HG02981 (cell line): Measurements from ENCODE around the gene HMMR.
"Not testable (repeated sequence)": the region's sequence is repeated elsewhere in the genome, so short reads cannot be mapped to it uniquely, and the experiment has no call there.

Experiments
- ATAC-seq: cut with Tn5 transposase; IDR thresholded peaks from one replicate; pipeline ENCODE4 v1.9.1; 2021; ENCODE audit warnings: mild to moderate bottlenecking, moderate library complexity; ENCODE audit not compliant: unreplicated experiment

Gene HMMR

DNA sequence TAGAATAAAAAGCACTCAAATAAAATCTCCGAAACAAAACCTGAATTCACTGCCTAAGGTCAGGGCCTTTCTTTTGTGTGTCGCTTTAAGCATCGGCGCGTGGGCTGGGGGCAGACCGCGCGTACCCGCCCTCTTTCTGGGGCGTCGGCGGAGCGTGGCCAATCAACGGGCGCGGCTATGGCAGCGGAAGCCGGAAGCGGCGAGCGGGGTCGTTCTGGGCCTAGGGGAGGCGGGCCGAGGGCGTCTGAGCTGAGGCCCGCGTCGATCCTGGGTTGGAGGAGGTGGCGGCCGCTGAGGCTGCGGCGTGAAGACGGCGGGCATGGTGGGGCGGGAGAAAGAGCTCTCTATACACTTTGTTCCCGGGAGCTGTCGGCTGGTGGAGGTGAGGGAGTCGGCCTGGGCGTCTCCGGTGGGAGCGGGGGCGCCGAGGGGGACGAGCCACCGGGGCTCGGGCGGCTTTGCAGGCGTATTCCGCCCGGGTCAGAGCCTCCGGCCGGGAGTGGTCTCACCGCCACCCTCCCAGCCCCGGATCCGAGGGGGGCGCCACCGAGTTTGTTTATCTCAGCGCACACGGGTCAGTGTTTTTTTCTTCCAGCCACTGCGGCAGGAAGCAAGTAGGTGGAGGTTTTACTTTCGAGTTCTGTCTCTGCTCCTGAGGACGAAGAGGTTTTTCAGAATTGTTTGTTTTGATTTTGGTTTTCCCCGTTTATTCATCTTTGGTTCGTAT lies 45.1 kb downstream of the HMMR start, which contains the start of gene MAT2B:
Gene MAT2B, plus strand, starts transcription at position 252 of the 727 bp plus-strand sequence. Its CDS starts 68 bp downstream, at position 320.
- peak; percentile 91 for ATAC-seq

DNA sequence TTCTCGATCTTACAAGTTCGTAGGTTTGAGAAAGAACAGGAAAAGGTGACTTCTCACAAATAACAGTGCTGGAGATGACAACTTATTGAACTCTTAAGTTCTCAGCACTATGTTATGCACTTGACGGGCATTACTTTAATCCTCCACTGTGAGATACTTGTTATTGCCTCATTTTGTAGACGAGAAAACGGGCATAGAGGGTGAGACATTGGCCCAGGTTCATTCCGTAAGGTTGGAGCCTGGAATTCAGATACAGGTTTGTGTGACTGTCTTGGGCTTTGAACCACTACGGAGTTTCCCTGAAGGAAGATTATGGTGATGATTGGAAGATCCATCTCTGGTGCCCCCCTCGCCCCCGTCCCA lies 45.6 kb downstream of the HMMR start:
- ATAC-seq, result peak; percentile 12

DNA sequence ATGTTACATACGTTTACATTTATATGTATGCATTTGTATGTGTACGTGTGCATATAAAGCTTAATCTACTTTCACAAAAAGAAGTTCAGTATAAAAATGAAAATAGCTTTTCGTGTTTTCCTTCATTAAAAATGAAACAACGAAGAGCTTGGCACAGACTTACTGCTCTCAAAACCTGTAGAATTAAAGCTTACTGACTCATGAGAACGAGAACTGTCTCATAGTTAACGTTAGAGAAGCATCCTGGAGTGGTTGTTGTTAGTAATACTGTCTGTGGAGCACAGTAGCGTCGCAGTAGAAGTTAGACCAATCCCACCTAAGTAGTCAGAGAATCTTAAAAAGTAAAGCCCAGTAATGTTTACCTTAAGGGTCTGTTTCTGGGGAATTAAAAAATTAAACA lies 46.3 kb downstream of the HMMR start:
- ATAC-seq, result no peak

- ATAC-seq, result no peak
Observed at GRCh38 chr5:163508753-163509152, 48.3 kb downstream of the HMMR start.

- ATAC-seq, result no peak
Observed at GRCh38 chr5:163509291-163509951, 49.0 kb downstream of the HMMR start.

GRCh38 chr5:163512526-163512925 lies 52.1 kb downstream of the HMMR start:
- no peak for ATAC-seq

DNA sequence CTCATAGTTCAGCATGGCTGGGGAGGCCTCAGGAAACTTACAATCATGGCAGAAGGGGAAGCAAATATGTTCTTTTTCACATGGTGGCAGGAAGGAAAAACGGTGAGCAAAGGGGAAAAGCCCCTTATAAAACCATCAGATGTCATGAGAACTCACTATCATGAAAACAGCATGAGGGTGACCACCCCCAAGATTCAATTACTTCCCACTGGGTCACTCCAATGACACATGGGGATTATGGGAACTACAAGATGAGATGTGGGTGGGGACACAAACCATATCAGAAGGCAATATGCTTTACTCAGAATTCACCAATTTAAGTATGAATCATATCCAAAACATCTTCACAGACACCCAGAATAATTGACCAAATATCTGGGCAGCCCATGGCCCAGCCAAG lies 64.7 kb downstream of the HMMR start:
- ATAC-seq, result no peak

DNA sequence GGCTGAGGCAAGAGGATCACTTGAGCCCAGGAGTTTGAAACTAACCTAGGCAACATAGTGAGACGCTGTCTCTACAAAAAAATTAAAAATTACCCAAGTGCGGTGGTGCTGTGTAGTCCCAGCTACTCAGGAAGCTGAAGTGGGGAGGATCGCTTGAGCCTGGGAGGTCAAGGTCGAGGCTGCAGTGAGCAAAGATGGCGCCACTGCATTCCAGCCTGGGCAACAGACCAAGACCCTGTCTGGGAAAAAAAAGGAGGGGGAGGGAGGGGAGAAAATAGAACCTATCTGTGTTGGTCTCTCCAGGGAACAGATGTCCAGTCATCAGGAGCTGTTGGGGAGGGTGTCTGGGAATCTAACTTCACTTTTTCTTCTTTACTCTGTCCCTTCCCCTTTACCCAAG lies 69.3 kb downstream of the HMMR start:
- ATAC-seq, result no peak

DNA sequence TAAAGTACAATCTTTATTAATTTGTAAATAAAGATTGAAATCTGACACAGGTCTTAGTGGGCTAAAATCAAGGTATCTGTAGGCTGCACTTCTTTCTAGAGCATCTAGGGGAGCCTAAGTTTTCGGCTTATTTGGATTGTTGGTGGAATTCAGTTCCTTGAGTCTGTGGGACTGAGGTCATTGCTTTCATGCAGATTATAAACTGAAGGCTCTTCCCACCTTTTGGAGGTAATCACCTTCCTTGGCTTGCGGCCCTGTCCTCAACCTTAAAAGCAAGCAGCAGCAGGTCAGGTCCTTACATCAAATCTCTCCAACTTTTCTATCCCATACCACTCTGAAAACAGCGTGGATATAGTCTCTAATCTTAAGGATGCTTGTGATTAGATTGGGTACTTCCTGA lies 70.8 kb downstream of the HMMR start:
- ATAC-seq, result no peak

GRCh38 chr5:163532171-163533084 lies 72.0 kb downstream of the HMMR start:
- ATAC-seq, result no peak

DNA sequence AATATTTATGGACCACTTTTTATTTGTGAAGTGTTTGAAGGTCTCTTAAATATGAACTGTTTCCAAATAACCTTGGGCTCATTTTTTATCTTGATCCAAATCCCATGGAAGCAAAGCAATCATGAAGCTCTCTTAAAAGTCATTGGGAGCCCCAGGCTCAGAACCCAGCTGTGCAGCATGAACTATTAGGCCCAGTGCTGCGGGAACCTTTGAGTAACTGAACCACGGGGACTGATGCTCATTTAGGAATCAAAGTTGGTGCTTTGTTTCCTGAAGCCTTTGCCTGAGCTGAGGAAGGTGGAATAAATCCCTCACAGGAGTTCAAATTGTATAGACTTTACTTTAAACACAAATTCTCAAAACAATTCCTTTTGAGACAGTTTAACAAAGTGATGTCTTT lies 72.8 kb downstream of the HMMR start:
- no peak for ATAC-seq

DNA sequence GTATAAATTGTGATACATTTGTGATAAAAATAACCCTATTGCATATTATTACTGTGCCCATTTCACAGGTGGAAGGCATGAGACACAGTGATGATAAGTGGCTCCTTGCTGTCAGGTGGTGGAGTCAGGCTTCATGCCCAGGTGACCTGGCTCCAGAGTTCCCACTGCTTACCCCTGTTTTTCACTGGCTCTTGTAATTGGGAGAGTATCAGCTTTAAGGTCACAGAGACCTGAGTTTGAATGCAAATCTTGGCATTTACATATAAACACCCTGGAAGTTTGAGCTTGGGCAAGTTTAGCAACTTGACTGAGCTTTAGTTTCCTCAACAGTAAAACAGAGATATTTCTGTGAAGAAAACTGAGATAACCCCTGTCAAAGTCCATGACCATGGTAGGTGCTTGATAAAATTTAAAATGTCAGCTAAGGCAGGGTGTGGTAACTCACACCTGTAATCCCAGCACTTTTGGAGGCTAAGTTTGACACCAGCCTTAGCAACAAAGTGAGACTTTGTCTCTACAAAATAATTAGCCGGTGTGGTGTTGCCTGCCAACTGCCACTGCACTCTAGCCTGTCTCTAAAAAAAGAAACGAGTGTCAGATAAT lies 74.2 kb downstream of the HMMR start:
- no peak for ATAC-seq

- no peak for ATAC-seq
Observed at GRCh38 chr5:163535290-163535689, 74.9 kb downstream of the HMMR start.

DNA sequence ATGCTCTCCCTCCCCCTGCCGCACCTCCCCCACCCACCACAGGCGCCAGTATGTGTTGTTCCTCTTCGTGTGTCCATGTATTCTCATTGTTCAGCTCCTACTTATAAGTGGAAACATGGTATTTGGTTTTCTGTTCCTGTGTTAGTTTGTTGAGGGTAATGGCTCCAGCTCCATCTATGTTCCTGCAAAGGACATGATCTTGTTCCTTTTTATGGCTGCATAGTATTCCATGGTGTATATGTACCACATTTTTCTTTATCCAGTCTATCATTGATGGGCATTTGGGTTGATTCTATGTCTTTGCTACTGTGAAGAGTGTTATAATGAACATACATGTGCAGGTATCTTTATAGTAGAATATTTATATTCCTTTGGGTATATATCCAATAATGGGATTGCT lies 76.0 kb downstream of the HMMR start:
- ATAC-seq, result not testable (repeated sequence)

DNA sequence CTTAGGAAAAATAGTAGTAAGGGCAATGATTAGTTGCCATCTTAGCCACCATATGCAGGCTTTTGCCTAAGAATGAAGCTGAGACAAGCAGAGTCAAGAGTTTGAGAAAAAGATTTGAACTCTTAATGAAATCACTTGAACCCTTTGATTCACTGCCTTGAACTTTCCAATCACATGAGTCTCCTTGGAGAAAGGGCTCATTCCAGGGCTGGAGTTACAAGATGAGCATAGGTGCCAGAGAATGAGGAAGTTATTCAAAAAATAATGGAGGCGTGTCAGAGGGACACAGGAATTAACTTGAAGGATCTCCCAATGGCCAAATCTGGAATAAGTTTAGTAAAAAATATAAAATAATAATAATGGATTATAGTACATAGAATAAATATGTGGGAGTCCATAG lies 80.3 kb downstream of the HMMR start:
- no peak for ATAC-seq
